Lung (tissue), 12 donors: ENCODE data around the gene AZU1. TPM values are rescaled to one million over a fixed set of nuclear protein-coding genes. Genes with fewer than 3 reads are reported as not detected.
"Not testable (repeated sequence)": the region's sequence is repeated elsewhere in the genome, so short reads cannot be mapped to it uniquely, and the experiment has no call there.

Experiments
- ATAC-seq: fragments of 200-7000 bp; cut with Tn5 transposase; one replicate; pipeline ENCODE4 v1.9.1; 2020; ENCODE audit warnings: moderate number of reproducible peaks; ENCODE audit not compliant: insufficient read depth, low FRiP score
- DNase-seq, 3 donors: peaks; one replicate each; pipeline ENCODE4 v3.0.0-alpha.2; 2013 to 2017
- H3K27ac ChIP-seq, 2 donors: one replicate each; pipeline ENCODE4 v1.5.1; 2013; ENCODE audit warnings: mild to moderate bottlenecking in 2 of 2, moderate library complexity in 2 of 2, control low read depth in 1 of 2, inconsistent platforms in 1 of 2, low read depth in 1 of 2, low read length in 1 of 2
- H3K27me3 ChIP-seq, 3 donors: one replicate each; pipeline ENCODE4 v1.5.1; 2013; ENCODE audit warnings: low read length in 2 of 3; ENCODE audit not compliant: control insufficient read depth in 3 of 3, insufficient read depth in 3 of 3
- H3K36me3 ChIP-seq, 4 donors: one replicate each; pipeline ENCODE4 v1.5.1; 2013; ENCODE audit warnings: low read length in 4 of 4, mild to moderate bottlenecking in 1 of 4, moderate library complexity in 1 of 4; ENCODE audit not compliant: control insufficient read depth in 4 of 4, insufficient read depth in 4 of 4
- H3K4me1 ChIP-seq, 5 donors: one replicate each; pipeline ENCODE4 v1.5.1; 2013; ENCODE audit warnings: low read length in 5 of 5, mild to moderate bottlenecking in 2 of 5, moderate library complexity in 1 of 5; ENCODE audit not compliant: control insufficient read depth in 5 of 5, insufficient read depth in 5 of 5
- H3K4me3 ChIP-seq: one replicate; pipeline ENCODE4 v1.5.1; 2013; ENCODE audit warnings: mild to moderate bottlenecking, control low read depth, moderate library complexity
- H3K9ac ChIP-seq, 2 donors: one replicate each; pipeline ENCODE4 v1.5.1; 2013; ENCODE audit warnings: low read length in 2 of 2, control low read depth in 1 of 2; ENCODE audit not compliant: insufficient read depth in 1 of 2
- H3K9me3 ChIP-seq, 4 donors: one replicate each; pipeline ENCODE4 v1.5.1; 2013; ENCODE audit warnings: low read length in 3 of 4, mild to moderate bottlenecking in 1 of 4, moderate library complexity in 1 of 4; ENCODE audit not compliant: control insufficient read depth in 4 of 4, insufficient read depth in 3 of 4
- CTCF ChIP-seq: IDR thresholded peaks from 2 replicates; pipeline ENCODE4 v1.5.1; 2012; ENCODE audit warnings: mild to moderate bottlenecking; ENCODE audit errors: control extremely low read depth, extremely low read depth
- WGBS, 2 donors: extraction: QIAGEN DNeasy Blood & Tissue Kit; methylation state at CpG; one replicate each; pipeline ENCODE4 v1.1.7; 2013; 5-methylcytosine and 5-hydroxymethylcytosine counted together
- polyA plus RNA-seq, 2 donors: library from polyadenylated mRNA; stranded (reverse); fragments of 200-250 nt; gene quantifications; one replicate each; pipeline ENCODE4 v1.2.1, GENCODE V29; 2013
- total RNA-seq, 2 donors: library from RNA; depleted of rRNA in 1 of 2; stranded (reverse); fragments of >200 nt in 1 of 2; gene quantifications; one replicate each; pipeline ENCODE4 v1.2.1, GENCODE V29; 2014 to 2021
- donor health status: control.
- donor health status: control.
- donor health status: Bipolar disorder and iron deficiency.
- donor health status: healthy.
- donor health status: DM: yes; HTN: yes; CAD: no.

AZU1 gene
- total and polyA plus RNA-seq, 4 donors = 2.0 to 9.8 (median 4.4) TPM

DNA sequence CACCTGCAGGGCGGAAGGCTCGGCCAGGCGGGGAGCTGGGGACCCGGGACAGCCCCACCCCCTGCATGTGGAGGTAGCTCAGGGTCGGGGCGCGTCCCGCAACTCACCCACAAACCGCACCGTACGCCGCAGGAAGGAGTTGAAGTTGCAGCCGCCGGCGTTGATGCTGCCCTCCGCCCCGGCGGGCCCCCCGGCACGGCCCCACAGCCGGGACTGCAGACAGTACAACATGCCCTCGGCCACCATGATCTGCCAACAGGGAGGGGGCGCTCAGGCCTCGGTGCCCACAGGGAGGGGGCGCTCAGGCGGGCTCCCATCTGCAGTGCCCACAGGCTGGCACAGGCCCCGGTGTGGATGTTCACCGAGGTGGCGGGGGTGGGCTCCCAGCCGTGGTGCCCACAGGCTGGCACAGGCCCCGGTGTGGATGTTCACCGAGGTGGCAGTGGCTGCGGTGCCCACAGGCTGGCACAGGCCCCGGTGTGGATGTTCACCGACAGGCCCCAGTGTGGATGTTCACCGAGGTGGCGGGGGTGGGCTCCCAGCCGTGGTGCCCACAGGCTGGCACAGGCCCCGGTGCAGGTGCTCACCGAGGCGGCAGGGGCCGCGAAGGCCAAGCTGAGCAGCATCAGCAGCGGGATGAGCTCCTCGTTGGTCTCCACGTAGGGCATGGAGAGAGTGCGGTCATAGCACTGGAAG lies 12.4 kb upstream of the AZU1 start:
- no peak overlapping the region for H3K9ac ChIP-seq
- H3K36me3 ChIP-seq = peaks cover 5 to 32% (median 17%) of the 10 kb centered on the region in 4 donors
- no peaks in the 10 kb centered on the region for H3K27me3 ChIP-seq
- 85 to 92% methylated on average over 45 to 47 of the region's 47 CpGs for WGBS, 2 donors
- H3K4me1 ChIP-seq = no peaks in the 10 kb centered on the region
- TF ChIP-seq CTCF = no peak
- ATAC-seq = no peak
- H3K9me3 ChIP-seq = no peaks in the 10 kb centered on the region
- no peak for DNase-seq
- no peak overlapping the region for H3K4me3 ChIP-seq
- no peak overlapping the region for H3K27ac ChIP-seq

DNA sequence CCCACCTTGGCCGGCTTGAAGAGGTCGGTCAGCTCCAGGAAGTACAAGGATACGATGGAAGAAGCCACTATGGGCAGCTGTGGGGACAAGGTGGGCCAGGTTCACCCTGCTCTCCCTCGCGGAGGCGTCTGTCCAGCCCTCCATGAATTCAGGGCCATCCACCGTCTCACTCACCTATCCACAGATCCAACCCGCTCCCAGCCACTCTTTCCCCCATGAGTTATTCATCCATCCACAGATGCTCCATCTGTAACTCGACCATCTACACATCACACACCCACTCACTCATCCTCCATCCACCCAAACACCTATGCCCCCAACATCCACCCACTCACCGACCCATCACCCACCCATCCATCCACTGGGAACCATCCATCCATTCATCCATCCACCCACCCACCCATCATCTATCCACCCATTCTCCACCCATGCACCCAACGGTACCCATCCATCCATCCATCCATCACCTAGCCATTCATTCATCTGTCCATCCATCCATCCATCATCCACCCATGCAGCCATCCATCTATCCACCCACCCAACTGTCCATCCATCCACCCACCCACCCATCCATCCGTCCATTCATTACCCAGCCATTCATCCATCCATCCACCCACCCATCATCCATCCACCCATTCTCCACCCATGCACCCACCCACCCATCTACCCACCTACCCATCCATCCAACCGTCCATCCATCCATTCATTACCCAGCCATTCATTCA lies 11.7 kb upstream of the AZU1 start:
- DNase-seq (no peak), ATAC-seq (no peak)
- H3K27me3 ChIP-seq = no peaks in the 10 kb centered on the region
- no peak for TF ChIP-seq CTCF
- H3K4me1 ChIP-seq = no peaks in the 10 kb centered on the region
- 94 to 97% methylated on average over 13 of the region's 13 CpGs for WGBS, 2 donors
- no peak overlapping the region for H3K9ac ChIP-seq
- no peak overlapping the region for H3K27ac ChIP-seq
- H3K9me3 ChIP-seq = no peaks in the 10 kb centered on the region
- H3K4me3 ChIP-seq = no peak overlapping the region
- H3K36me3 ChIP-seq = peaks cover 3 to 26% (median 11%) of the 10 kb centered on the region in 4 donors

DNA sequence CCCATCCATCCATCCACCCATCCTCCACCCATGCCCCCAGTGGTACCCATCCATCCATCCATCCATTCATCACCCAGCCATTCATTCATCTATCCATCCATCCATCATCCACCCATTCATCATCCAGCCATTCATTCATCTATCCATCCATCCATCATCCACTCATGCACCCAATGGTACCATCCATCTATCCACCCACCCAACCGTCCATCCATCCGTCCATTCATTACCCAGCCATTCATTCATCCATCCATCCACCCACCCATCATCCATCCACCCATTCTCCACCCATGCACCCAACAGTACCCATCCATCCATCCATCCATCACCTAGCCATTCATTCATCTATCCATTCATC lies 11.2 kb upstream of the AZU1 start:
- H3K27ac ChIP-seq = no peak overlapping the region
- no peak overlapping the region for H3K9ac ChIP-seq
- H3K4me1 ChIP-seq = peaks cover 0 to 2% (median 0%) of the 10 kb centered on the region in 5 donors
- peaks cover 2 to 22% (median 8%) of the 10 kb centered on the region in 4 donors for H3K36me3 ChIP-seq
- no peak for DNase-seq
- H3K9me3 ChIP-seq = no peaks in the 10 kb centered on the region
- H3K27me3 ChIP-seq = no peaks in the 10 kb centered on the region
- ATAC-seq = no peak
- TF ChIP-seq CTCF = no peak
- no peak overlapping the region for H3K4me3 ChIP-seq
- WGBS, 2 donors = 88 to 98% methylated on average over 2 of the region's 2 CpGs

- not testable (repeated sequence) for ATAC-seq, H3K36me3 ChIP-seq, H3K4me3 ChIP-seq, H3K4me1 ChIP-seq, H3K27me3 ChIP-seq, H3K9me3 ChIP-seq, H3K9ac ChIP-seq, H3K27ac ChIP-seq, DNase-seq
- 86 to 97% methylated on average over 5 of the region's 5 CpGs for WGBS, 2 donors
Observed at GRCh38 chr19:820212-820611, 7.4 kb upstream of the AZU1 start.
